Cardiac fibroblast (primary cell): ENCODE data around the gene ORAI1.

Experiments
- DNase-seq, 2 donors: peaks; one replicate each; pipeline versions ENCODE4 v3.0.0 to v3.0.0-alpha.2; 2010; ENCODE audit warnings: low read depth in 2 of 2
- H3K4me3 ChIP-seq, 2 donors: replicated peaks in 1 of 2; 1 replicate in 1 of 2; 2 replicates in 1 of 2; pipeline ENCODE4 v1.5.1; 2011; ENCODE audit warnings: low read depth in 2 of 2, low read length in 2 of 2, mild to moderate bottlenecking in 2 of 2, moderate library complexity in 1 of 2
- TF ChIP-seq, protein P1 (sequence below): IDR thresholded peaks from one replicate; pipeline ENCODE4 v1.5.1; 2011; ENCODE audit warnings: low read depth, mild to moderate bottlenecking, low read length, inconsistent platforms

The ORAI1 gene

DNA sequence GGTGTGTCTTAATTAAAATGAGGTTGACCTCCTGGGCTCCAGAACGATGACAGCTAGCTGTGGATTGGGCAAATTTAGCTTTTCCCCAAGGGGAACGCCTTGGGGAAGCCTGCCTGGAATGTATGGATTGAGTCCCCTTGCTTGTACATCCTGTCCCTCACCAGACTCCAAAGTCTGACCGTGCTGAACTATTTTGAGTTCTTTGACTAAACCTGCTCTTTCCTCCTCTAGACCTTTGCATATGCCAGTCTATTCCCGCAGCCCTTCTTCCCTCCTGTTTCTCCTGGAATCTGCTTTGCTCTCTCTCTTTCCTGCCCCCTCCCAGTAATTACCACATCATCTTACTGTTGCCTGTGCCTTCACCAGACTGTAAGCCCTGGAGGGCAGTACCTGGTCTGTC lies 34.0 kb upstream of the ORAI1 start:
- H3K4me3 ChIP-seq, result no peak overlapping the region

GRCh38 chr12:121595520-121595919 lies 30.8 kb upstream of the ORAI1 start:
- TF ChIP-seq, protein P1, sequence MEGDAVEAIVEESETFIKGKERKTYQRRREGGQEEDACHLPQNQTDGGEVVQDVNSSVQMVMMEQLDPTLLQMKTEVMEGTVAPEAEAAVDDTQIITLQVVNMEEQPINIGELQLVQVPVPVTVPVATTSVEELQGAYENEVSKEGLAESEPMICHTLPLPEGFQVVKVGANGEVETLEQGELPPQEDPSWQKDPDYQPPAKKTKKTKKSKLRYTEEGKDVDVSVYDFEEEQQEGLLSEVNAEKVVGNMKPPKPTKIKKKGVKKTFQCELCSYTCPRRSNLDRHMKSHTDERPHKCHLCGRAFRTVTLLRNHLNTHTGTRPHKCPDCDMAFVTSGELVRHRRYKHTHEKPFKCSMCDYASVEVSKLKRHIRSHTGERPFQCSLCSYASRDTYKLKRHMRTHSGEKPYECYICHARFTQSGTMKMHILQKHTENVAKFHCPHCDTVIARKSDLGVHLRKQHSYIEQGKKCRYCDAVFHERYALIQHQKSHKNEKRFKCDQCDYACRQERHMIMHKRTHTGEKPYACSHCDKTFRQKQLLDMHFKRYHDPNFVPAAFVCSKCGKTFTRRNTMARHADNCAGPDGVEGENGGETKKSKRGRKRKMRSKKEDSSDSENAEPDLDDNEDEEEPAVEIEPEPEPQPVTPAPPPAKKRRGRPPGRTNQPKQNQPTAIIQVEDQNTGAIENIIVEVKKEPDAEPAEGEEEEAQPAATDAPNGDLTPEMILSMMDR, result no peak
- no peak overlapping the region for H3K4me3 ChIP-seq
- DNase-seq, result no peak

More for the DNA sequence above, 34.0 kb upstream of the ORAI1 start:
- DNase-seq, result no peak
- TF ChIP-seq, protein P1, result no peak

DNA sequence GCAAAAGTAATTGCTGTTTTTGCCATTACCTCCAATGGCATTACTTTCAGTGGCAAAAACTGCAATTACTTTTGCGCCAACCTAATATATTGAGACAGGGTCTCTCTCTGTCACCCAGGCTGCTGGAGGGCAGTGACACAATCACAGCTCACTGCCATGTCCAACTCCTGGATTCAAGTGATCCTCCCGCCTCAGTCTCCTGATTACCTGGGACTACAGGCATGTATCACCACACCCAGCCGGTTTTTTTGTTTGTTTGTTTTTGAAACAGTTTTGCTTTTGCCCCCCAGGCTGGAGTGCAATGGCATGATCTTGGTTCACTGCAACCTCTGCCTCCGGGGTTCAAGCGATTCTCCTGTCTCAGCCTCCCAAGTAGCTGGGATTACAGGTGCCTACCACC lies 29.8 kb upstream of the ORAI1 start:
- TF ChIP-seq, protein P1, result no peak
- H3K4me3 ChIP-seq, result no peak overlapping the region

GRCh38 chr12:121600702-121601336 lies 25.5 kb upstream of the ORAI1 start:
- no peak for DNase-seq
- TF ChIP-seq, protein P1, result no peak
- H3K4me3 ChIP-seq, result no peak overlapping the region

More for the DNA sequence above, 29.8 kb upstream of the ORAI1 start:
- DNase-seq, result no peak

DNA sequence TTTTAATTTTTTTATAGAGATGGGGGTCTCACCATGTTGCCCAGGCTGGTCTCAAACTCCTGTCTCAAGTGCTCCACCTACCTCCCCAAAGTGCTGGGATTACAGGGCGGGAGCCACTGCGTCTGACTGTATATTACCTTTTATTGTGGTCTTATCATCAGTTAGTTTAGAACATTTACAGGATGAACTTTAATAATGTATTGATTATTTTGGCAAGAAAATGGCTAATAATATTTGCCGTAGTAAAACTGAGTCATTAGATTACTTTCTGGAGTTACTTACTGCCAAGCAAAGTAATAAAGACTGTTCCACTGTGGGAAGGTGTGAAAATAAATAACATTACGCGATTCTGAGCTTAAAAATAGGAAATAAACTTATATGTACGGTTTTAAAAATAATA lies 23.6 kb upstream of the ORAI1 start:
- no peak for DNase-seq
- H3K4me3 ChIP-seq, result no peak overlapping the region
- TF ChIP-seq, protein P1, result no peak

DNA sequence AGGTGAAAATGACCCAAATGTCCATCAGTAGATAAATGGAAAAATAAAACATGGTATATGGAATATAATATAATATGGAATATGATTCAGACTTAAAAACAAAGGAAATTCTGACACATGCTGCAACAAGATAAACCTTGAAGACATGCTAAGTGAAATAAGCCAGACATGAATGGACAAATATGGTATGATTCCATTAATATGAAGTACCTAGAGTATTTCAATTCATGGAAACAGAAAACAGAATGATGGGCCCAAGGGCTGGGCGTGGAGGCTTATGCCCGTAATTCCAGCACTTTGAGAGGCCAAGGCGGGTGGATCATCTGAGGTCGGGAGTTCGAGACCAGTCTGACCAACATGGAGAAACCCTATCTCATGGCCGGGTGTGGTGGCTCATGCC lies 22.7 kb upstream of the ORAI1 start:
- TF ChIP-seq, protein P1, result no peak
- no peak for DNase-seq
- H3K4me3 ChIP-seq, result no peak overlapping the region

GRCh38 chr12:121608301-121608700 lies 18.0 kb upstream of the ORAI1 start:
- H3K4me3 ChIP-seq, result no peak overlapping the region
- no peak for DNase-seq
- TF ChIP-seq, protein P1, result no peak
